ENCODE results near the gene DENND4B. TPM values are rescaled to one million over a fixed set of nuclear protein-coding genes. Genes with fewer than 3 reads are reported as not detected.
A peak's percentile ranks its signal among the peaks of the same experiment; 100 is the strongest.

DENND4B gene, protein sequence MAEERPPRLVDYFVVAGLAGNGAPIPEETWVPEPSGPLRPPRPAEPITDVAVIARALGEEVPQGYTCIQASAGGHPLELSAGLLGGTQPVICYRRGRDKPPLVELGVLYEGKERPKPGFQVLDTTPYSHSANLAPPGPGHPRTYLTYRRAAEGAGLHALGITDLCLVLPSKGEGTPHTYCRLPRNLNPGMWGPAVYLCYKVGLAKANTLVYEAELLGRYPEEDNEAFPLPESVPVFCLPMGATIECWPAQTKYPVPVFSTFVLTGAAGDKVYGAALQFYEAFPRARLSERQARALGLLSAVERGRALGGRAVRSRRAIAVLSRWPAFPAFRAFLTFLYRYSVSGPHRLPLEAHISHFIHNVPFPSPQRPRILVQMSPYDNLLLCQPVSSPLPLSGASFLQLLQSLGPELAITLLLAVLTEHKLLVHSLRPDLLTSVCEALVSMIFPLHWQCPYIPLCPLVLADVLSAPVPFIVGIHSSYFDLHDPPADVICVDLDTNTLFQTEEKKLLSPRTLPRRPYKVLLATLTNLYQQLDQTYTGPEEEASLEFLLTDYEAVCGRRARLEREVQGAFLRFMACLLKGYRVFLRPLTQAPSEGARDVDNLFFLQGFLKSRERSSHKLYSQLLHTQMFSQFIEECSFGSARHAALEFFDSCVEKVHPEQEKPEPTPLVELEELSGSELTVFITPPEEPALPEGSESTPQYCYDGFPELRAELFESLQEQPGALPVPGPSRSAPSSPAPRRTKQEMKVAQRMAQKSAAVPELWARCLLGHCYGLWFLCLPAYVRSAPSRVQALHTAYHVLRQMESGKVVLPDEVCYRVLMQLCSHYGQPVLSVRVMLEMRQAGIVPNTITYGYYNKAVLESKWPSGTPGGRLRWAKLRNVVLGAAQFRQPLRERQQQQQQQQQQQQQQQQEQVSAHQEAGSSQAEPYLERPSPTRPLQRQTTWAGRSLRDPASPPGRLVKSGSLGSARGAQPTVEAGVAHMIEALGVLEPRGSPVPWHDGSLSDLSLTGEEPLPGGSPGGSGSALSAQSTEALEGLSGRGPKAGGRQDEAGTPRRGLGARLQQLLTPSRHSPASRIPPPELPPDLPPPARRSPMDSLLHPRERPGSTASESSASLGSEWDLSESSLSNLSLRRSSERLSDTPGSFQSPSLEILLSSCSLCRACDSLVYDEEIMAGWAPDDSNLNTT (N-terminal part only)
- total RNA-seq (2012; rRNA removed) (1.8 and 2.5 TPM in 2 replicates), polyA plus RNA-seq (2012; rRNA removed) (25.2 and 33.3 TPM in 2 replicates), Bru-seq, nascent RNA (percentile 63 among the genes with signal in this experiment), BruChase-seq, experiment 1, labeled RNA remaining after a 6-hour chase (percentile 76 among the genes with signal in this experiment), BruChase-seq, experiment 2, labeled RNA remaining after a 2-hour chase (percentile 77 among the genes with signal in this experiment)
- polyA plus RNA-seq (2012; cell fraction: cytosol; rRNA removed): 9.4 and 13.8 TPM in 2 replicates
- polyA plus RNA-seq (2012; cell fraction: nucleus; rRNA removed; ENCODE audit: low replicate concordance): 117 and 252 TPM in 2 replicates
- long read RNA-seq, partial matches to known transcripts: 14 of 21 reads
- long read RNA-seq, other reads (novel, unspliced or antisense): 7 of 21 reads

DNA sequence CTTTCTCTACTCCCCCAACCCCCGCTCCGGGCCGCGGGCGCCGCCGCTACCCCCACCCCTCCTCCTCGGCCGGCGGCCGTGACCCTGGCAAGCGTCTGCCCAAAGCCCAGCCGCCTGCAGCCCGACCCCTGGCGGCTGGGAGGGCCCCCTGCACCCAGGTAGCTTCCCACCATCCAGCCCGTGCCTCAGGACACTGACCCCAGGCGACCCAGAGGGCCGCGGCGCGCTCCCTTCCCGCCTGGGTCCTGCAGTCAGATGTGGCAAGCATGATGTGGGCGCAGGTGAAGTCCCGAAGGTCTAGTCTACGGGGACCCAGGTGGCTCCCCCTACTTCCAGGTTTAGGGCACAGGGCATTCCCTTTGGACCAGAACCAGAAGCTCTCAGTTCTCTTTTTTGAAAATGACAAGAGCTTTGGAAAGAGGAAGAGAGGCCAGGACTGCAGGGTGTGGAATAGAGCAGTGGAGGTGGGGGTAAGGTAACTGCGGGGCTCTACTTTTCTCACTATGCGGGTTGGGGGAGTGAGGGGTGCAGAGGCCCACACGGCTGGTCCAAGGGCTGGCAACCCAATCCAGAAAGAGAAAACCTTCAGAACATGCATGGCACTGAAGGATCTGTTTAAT lies at the start of gene DENND4B:
Gene DENND4B, minus strand, starts transcription at position 97 of the 620 bp plus-strand sequence. CDS start 2,344 bp downstream, outside the sequence.
- peak; percentile 95 for ATAC-seq (ENCODE audit: low read depth)
- H3K36me3 ChIP-seq (ENCODE audit: control insufficient read depth, insufficient read depth, low read length): peaks cover 39% of the 10 kb centered on the region; the same call in 1 of the 2 replicates
- H4K91ac ChIP-seq (ENCODE audit: insufficient read depth, low read depth, low read length): peak within 1 kb of the TSS; percentile 70
- H2BK20ac ChIP-seq (ENCODE audit: low read depth, low read length): peak within 1 kb of the TSS; percentile 25; the same call in 1 of the 2 replicates
- H2BK5ac ChIP-seq (ENCODE audit: low read depth, low read length, poor library complexity, severe bottlenecking): peak within 1 kb of the TSS; percentile 93
- H4K8ac ChIP-seq (ENCODE audit: low read depth in 2 of 2, low read length in 2 of 2): peak within 1 kb of the TSS; percentile 90 to 91
- peak within 1 kb of the TSS; percentile 97 for H2AFZ ChIP-seq (replicated peaks; ENCODE audit: low read length, poor library complexity)
- peak within 1 kb of the TSS; percentile 98 for H3K4me3 ChIP-seq (ENCODE audit: insufficient read depth, low read depth, low read length)
- H3K9me1 ChIP-seq (ENCODE audit: insufficient read depth, low read length): peaks cover 18% of the 10 kb centered on the region; the same call in 1 of the 2 replicates
- POLR2A ChIA-PET (ENCODE audit: unreplicated experiment): interaction anchor here (0.6 to 1.2 kb wide), 2 partner anchors 11 to 39 kb away, joined by 3 read pairs; partner anchors contain the start of gene CRTC2
- WGBS, 2 experiments (ENCODE audit: extremely low coverage in 2 of 2, insufficient read length in 1 of 2): 0% methylated on average over 10 of the region's 28 CpGs; no CpG with 5 or more reads in 1 of the 2 experiments
- H2BK120ac ChIP-seq (ENCODE audit: low read depth, low read length): peak within 1 kb of the TSS; percentile 52; the same call in 1 of the 2 replicates
- no TSS peak for BruUV-seq (replicated peaks)
- H2AK5ac ChIP-seq (ENCODE audit: low read depth, low read length): peak within 1 kb of the TSS; percentile 96
- H3K56ac ChIP-seq (ENCODE audit: extremely low read depth, insufficient read depth, low read length): peak within 1 kb of the TSS; percentile 81; the same call in 1 of the 2 replicates
- intact Hi-C loops (cut with micrococcal nuclease) (loop anchor here (1.0 kb wide), 2 partner anchors 125 to 149 kb away; no protein-coding TSS in a partner anchor), dilution Hi-C loops (cut with HindIII; ENCODE audit: low sequenced_read_pairs, unreplicated experiment) (no loop called here), in situ Hi-C loops (cut with MboI; ENCODE audit: low sequenced_read_pairs) (loop anchor here (5.0 kb wide), 1 partner anchor 149 kb away; no protein-coding TSS in a partner anchor)
- peak within 1 kb of the TSS; percentile 98 for H3K9ac ChIP-seq (ENCODE audit: low read depth, low read length)
- H3K27ac ChIP-seq (ENCODE audit: insufficient read depth, low read length): peak within 1 kb of the TSS; percentile 97
- H3K4ac ChIP-seq (ENCODE audit: low read depth, low read length): peak within 1 kb of the TSS; percentile 87
- peak; percentile 65 for DNase-seq
- peak within 1 kb of the TSS; percentile 86 for H4K5ac ChIP-seq (ENCODE audit: low read depth, low read length)
- H3K4me2 ChIP-seq (ENCODE audit: low read depth, low read length): peak within 1 kb of the TSS; percentile 100
- peaks cover 11% of the 10 kb centered on the region for H4K20me1 ChIP-seq (ENCODE audit: insufficient read depth, low read length)
- H3K27me3 ChIP-seq (ENCODE audit: control insufficient read depth, insufficient read depth, low read length): no peaks in the 10 kb centered on the region
- peak within 1 kb of the TSS; percentile 99 for H2AK9ac ChIP-seq (replicated peaks; ENCODE audit: low read depth, low read length, poor library complexity)
- peak within 1 kb of the TSS; percentile 96 for H3K14ac ChIP-seq (replicated peaks; ENCODE audit: low read depth, low read length)
- peaks cover 18 to 57% of the 10 kb centered on the region in 2 experiments for H3K79me1 ChIP-seq (ENCODE audit: low read depth in 1 of 2, low read length in 2 of 2)
- peak within 1 kb of the TSS; percentile 65; the same call in 1 of the 3 replicates for H2BK15ac ChIP-seq (ENCODE audit: low read depth, low read length)
- peak within 1 kb of the TSS; percentile 58 for H3K23ac ChIP-seq (ENCODE audit: low read depth, low read length)
- no peaks in the 10 kb centered on the region for H3K9me3 ChIP-seq (ENCODE audit: control insufficient read depth, insufficient read depth, low read length)
- H3K4me1 ChIP-seq (ENCODE audit: control insufficient read depth, insufficient read depth, low read length): peaks cover 9% of the 10 kb centered on the region
- CTCF ChIA-PET: interaction anchor here (0.5 to 1.3 kb wide), 5 partner anchors 11 to 63 kb away, joined by 3 to 10 read pairs (median 4); partner anchors contain the start of genes RAB13 and SLC39A1
- H3K18ac ChIP-seq (ENCODE audit: low read depth, low read length): peak within 1 kb of the TSS; percentile 85
- TF ChIP-seq SMC3 (IDR thresholded peaks at IDR 0.05; ENCODE audit: low read depth, low read length) (peak; percentile 73), CEBPB (IDR thresholded peaks at IDR 0.05; ENCODE audit: low read depth, low read length) (no peak), MXI1 (IDR thresholded peaks at IDR 0.05; ENCODE audit: borderline replicate concordance, low read depth, low read length) (no peak), BHLHE40 (IDR thresholded peaks at IDR 0.05; ENCODE audit: low read depth, low read length) (peak; percentile 27; the same call in 1 of the 2 replicates), RAD21 (IDR thresholded peaks at IDR 0.05; ENCODE audit: low read length) (peak; percentile 71)
- TF ChIP-seq, protein P1, sequence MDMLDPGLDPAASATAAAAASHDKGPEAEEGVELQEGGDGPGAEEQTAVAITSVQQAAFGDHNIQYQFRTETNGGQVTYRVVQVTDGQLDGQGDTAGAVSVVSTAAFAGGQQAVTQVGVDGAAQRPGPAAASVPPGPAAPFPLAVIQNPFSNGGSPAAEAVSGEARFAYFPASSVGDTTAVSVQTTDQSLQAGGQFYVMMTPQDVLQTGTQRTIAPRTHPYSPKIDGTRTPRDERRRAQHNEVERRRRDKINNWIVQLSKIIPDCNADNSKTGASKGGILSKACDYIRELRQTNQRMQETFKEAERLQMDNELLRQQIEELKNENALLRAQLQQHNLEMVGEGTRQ (IDR thresholded peaks at IDR 0.05; ENCODE audit: low read depth, low read length): no peak
- TF ChIP-seq, protein P2, sequence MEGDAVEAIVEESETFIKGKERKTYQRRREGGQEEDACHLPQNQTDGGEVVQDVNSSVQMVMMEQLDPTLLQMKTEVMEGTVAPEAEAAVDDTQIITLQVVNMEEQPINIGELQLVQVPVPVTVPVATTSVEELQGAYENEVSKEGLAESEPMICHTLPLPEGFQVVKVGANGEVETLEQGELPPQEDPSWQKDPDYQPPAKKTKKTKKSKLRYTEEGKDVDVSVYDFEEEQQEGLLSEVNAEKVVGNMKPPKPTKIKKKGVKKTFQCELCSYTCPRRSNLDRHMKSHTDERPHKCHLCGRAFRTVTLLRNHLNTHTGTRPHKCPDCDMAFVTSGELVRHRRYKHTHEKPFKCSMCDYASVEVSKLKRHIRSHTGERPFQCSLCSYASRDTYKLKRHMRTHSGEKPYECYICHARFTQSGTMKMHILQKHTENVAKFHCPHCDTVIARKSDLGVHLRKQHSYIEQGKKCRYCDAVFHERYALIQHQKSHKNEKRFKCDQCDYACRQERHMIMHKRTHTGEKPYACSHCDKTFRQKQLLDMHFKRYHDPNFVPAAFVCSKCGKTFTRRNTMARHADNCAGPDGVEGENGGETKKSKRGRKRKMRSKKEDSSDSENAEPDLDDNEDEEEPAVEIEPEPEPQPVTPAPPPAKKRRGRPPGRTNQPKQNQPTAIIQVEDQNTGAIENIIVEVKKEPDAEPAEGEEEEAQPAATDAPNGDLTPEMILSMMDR (conservative IDR thresholded peaks at IDR 0.05; ENCODE audit: low read depth, low read length): peak; percentile 92
